H1 (cell line): ENCODE data around the gene USP30. TPM values are rescaled to one million over a fixed set of nuclear protein-coding genes. Genes with fewer than 3 reads are reported as not detected.

Experiments used
- CTCF ChIA-PET: fragments of 300-600 bp; sonication (Branson Sonifier 250); formaldehyde crosslinking; loops from one replicate; lab custom pipeline; 2021; ENCODE audit not compliant: partially characterized antibody; lab: Charles Lee
- POLR2A ChIA-PET: fragments of 300-600 bp; sonication (Branson Sonifier 250); formaldehyde crosslinking; loops from one replicate; lab custom pipeline; 2021; ENCODE audit warnings: inconsistent platforms; ENCODE audit not compliant: partially characterized antibody; lab: Charles Lee
- DNase-seq, 2 experiments: peaks; one replicate each; pipeline versions ENCODE4 v3.0.0 to v3.0.0-alpha.2; 2010 to 2022; ENCODE audit warnings: low spot score in 2 of 2, low read depth in 1 of 2, mixed read lengths in 1 of 2
- FAIRE-seq: peaks from 2 replicates; lab custom pipeline; 2011; peaks lifted over from hg19 to GRCh38; lab: Jason Lieb, UNC
- H2AFZ ChIP-seq: 2 replicates; pipeline ENCODE4 v1.8.1; 2012; ENCODE audit warnings: low read length, inconsistent platforms
- H2AK5ac ChIP-seq: 2 replicates; pipeline ENCODE4 v1.6.1; 2013; ENCODE audit warnings: low read depth, low read length
- H2BK120ac ChIP-seq: replicated peaks from 2 replicates; pipeline ENCODE3; 2013; ENCODE audit warnings: low read depth, low read length, inconsistent platforms
- H2BK12ac ChIP-seq: 2 replicates; pipeline ENCODE4 v1.6.1; 2013; ENCODE audit warnings: low read depth, low read length
- H2BK15ac ChIP-seq: 2 replicates; pipeline ENCODE4 v1.6.1; 2013; ENCODE audit warnings: low read length
- H2BK20ac ChIP-seq: 2 replicates; pipeline ENCODE4 v1.6.1; 2013; ENCODE audit warnings: low read length
- H2BK5ac ChIP-seq: 2 replicates; pipeline ENCODE4 v1.6.1; 2013; ENCODE audit warnings: low read depth, low read length
- H3K14ac ChIP-seq: 2 replicates; pipeline ENCODE4 v1.6.1; 2013; ENCODE audit warnings: inconsistent platforms; ENCODE audit not compliant: insufficient read length
- H3K18ac ChIP-seq: 2 replicates; pipeline ENCODE4 v1.6.1; 2013; ENCODE audit warnings: low read length; ENCODE audit errors: extremely low read depth
- H3K23ac ChIP-seq: 2 replicates; pipeline ENCODE4 v1.6.1; 2013; ENCODE audit warnings: inconsistent platforms; ENCODE audit not compliant: insufficient read length
- H3K23me2 ChIP-seq: 2 replicates; pipeline ENCODE4 v1.6.1; 2013; ENCODE audit warnings: low read depth, low read length
- H3K27ac ChIP-seq: 2 replicates; pipeline ENCODE4 v1.6.1; 2011; ENCODE audit warnings: low read depth, low read length, inconsistent platforms
- H3K27me3 ChIP-seq, 4 experiments: replicated peaks in 1 of 4; 1 replicate in 1 of 4; 2 replicates in 3 of 4; pipeline versions ENCODE4 v1.6.1 to v1.8.1; 2011 to 2013; ENCODE audit warnings: low read length in 3 of 4, mild to moderate bottlenecking in 3 of 4, inconsistent platforms in 2 of 4, mixed read lengths in 2 of 4, moderate library complexity in 1 of 4; ENCODE audit not compliant: control insufficient read depth in 3 of 4, insufficient read depth in 3 of 4; ENCODE audit errors: extremely low read depth in 1 of 4
- H3K36me3 ChIP-seq, 4 experiments: 2 replicates each; pipeline versions ENCODE4 v1.6.1 to v1.8.1; 2011 to 2013; ENCODE audit warnings: mild to moderate bottlenecking in 4 of 4, low read length in 3 of 4, moderate library complexity in 2 of 4, control low read depth in 1 of 4, inconsistent platforms in 1 of 4; ENCODE audit not compliant: insufficient read depth in 4 of 4, control insufficient read depth in 2 of 4
- H3K4ac ChIP-seq: replicated peaks from 2 replicates; pipeline ENCODE3; 2013; ENCODE audit warnings: low read length, low read depth, mixed read lengths, inconsistent platforms; ENCODE audit not compliant: insufficient read length
- H3K4me1 ChIP-seq, 4 experiments: replicated peaks in 1 of 4; 1 replicate in 1 of 4; 2 replicates in 3 of 4; pipeline versions ENCODE4 v1.6.1 to v1.8.1; 2011 to 2013; ENCODE audit warnings: low read length in 3 of 4, inconsistent platforms in 2 of 4, mixed read lengths in 1 of 4; ENCODE audit not compliant: insufficient read depth in 4 of 4, control insufficient read depth in 3 of 4
- H3K4me2 ChIP-seq, 2 experiments: 2 replicates each; pipeline versions ENCODE4 v1.6.1 to v1.8.1; 2011 to 2013; ENCODE audit warnings: low read depth in 2 of 2, low read length in 2 of 2, control low read depth in 1 of 2, inconsistent platforms in 1 of 2, mild to moderate bottlenecking in 1 of 2; ENCODE audit not compliant: insufficient read depth in 1 of 2
- H3K4me3 ChIP-seq, 4 experiments: fragments of 200-600, 300-600 bp in 1 of 4; sonication (generic), shearing (Covaris generic), sonication (Bioruptor Twin) in 1 of 4; 2 replicates each; pipeline versions ENCODE4 v1.5.1 to v1.8.1; 2011 to 2016; ENCODE audit warnings: low read length in 4 of 4, low read depth in 3 of 4, control low read depth in 2 of 4, inconsistent platforms in 2 of 4, mild to moderate bottlenecking in 2 of 4, mixed read lengths in 1 of 4, moderate library complexity in 1 of 4; ENCODE audit not compliant: insufficient read depth in 2 of 4; ENCODE audit errors: extremely low read depth in 1 of 4
- H3K56ac ChIP-seq: replicated peaks from 2 replicates; pipeline ENCODE3; 2013; ENCODE audit warnings: low read depth, mild to moderate bottlenecking, mixed read lengths, low read length, inconsistent platforms; ENCODE audit not compliant: insufficient read length
- H3K79me1 ChIP-seq: 2 replicates; pipeline ENCODE4 v1.6.1; 2013; ENCODE audit warnings: low read depth, low read length, control low read depth
- H3K79me2 ChIP-seq, 2 experiments: 2 replicates each; pipeline versions ENCODE4 v1.6.1 to v1.8.1; 2012 to 2013; ENCODE audit warnings: low read length in 2 of 2, mild to moderate bottlenecking in 2 of 2, inconsistent platforms in 1 of 2; ENCODE audit not compliant: insufficient read depth in 2 of 2, control insufficient read depth in 1 of 2
- H3K9ac ChIP-seq, 4 experiments: replicated peaks in 1 of 4; 1 replicate in 1 of 4; 2 replicates in 3 of 4; pipeline versions ENCODE4 v1.6.1 to v1.8.1; 2011 to 2013; ENCODE audit warnings: low read depth in 3 of 4, low read length in 3 of 4, control low read depth in 2 of 4, mild to moderate bottlenecking in 2 of 4, moderate library complexity in 2 of 4, inconsistent platforms in 1 of 4; ENCODE audit errors: extremely low read depth in 1 of 4
- H3K9me3 ChIP-seq, 2 experiments: 2 replicates each; pipeline versions ENCODE4 v1.6.1 to v1.8.1; 2012 to 2013; ENCODE audit warnings: mild to moderate bottlenecking in 2 of 2, moderate library complexity in 2 of 2, control low read depth in 1 of 2, inconsistent platforms in 1 of 2, low read depth in 1 of 2, low read length in 1 of 2, mixed read lengths in 1 of 2; ENCODE audit not compliant: insufficient read depth in 2 of 2
- H4K20me1 ChIP-seq, 2 experiments: replicated peaks in 1 of 2; 2 replicates each; pipeline versions ENCODE3 to v1.8.1; 2011 to 2013; ENCODE audit warnings: inconsistent platforms in 2 of 2, low read length in 2 of 2, mild to moderate bottlenecking in 1 of 2; ENCODE audit not compliant: insufficient read depth in 2 of 2, control insufficient read depth in 1 of 2
- H4K5ac ChIP-seq: 2 replicates; pipeline ENCODE4 v1.6.1; 2013; ENCODE audit warnings: low read length, low read depth, mixed read lengths, inconsistent platforms; ENCODE audit not compliant: insufficient read length
- H4K8ac ChIP-seq: 2 replicates; pipeline ENCODE4 v1.8.0; 2013; ENCODE audit warnings: mild to moderate bottlenecking, moderate library complexity, low read length, inconsistent platforms; ENCODE audit not compliant: insufficient read depth; ENCODE audit errors: extremely low read depth
- H4K91ac ChIP-seq: replicated peaks from 2 replicates; pipeline ENCODE3; 2013; ENCODE audit warnings: low read length, mixed read lengths, inconsistent platforms; ENCODE audit not compliant: insufficient read length
- BRCA1 ChIP-seq: IDR thresholded peaks from 2 replicates; pipeline ENCODE4 v1.6.1; 2012; ENCODE audit warnings: low read depth, low read length, improper control_type of control experiment
- CREB1 ChIP-seq: IDR thresholded peaks from 2 replicates; pipeline ENCODE4 v1.6.1; 2012; ENCODE audit warnings: inconsistent platforms
- EGR1 ChIP-seq: IDR thresholded peaks from 2 replicates; pipeline ENCODE4 v1.6.1; 2011; ENCODE audit warnings: low read depth, low read length, borderline replicate concordance
- SIN3A ChIP-seq, 2 experiments: IDR thresholded peaks in 1 of 2; conservative IDR thresholded peaks in 1 of 2; 2 replicates each; pipeline ENCODE4 v1.6.1; 2011 to 2012; ENCODE audit warnings: low read length in 2 of 2, improper control_type of control experiment in 1 of 2, low read depth in 1 of 2, mild to moderate bottlenecking in 1 of 2
- SP4 ChIP-seq: IDR thresholded peaks from 2 replicates; pipeline ENCODE4 v1.6.1; 2012; ENCODE audit warnings: low read length, inconsistent platforms
- TBP ChIP-seq: IDR thresholded peaks from 2 replicates; pipeline ENCODE4 v1.6.1; 2011; ENCODE audit warnings: low read depth, low read length, improper control_type of control experiment
- WGBS, 2 experiments: shearing (Covaris generic) in 1 of 2; methylation state at CpG; one replicate each; pipeline versions ENCODE4 v1.1.6 to v1.1.7; 2013 to 2015; ENCODE audit warnings: low lambda C conversion rate in 2 of 2, mixed read lengths in 2 of 2, inconsistent platforms in 1 of 2, low coverage in 1 of 2, missing lambda C conversion rate in 1 of 2; ENCODE audit not compliant: insufficient replicate concordance in 2 of 2, insufficient coverage in 1 of 2, insufficient read length in 1 of 2; ENCODE audit errors: extremely low coverage in 1 of 2, missing lambda C conversion rate in 1 of 2; 5-methylcytosine and 5-hydroxymethylcytosine counted together
- polyA plus RNA-seq, 7 experiments: library from polyadenylated mRNA; depleted of rRNA in 3 of 7; stranded (reverse) in 5 of 7; unstranded in 2 of 7; fragments of >200 nt in 5 of 7; fragments of 200-250 nt in 2 of 7; gene quantifications; 1 replicate in 5 of 7; 2 replicates in 1 of 7; 4 replicates in 1 of 7; pipeline versions ENCODE4 v1.2.1 to v1.2.3, GENCODE V29; 2011 to 2013; ENCODE audit warnings: missing spikeins in 2 of 7, mixed read lengths in 2 of 7
- total RNA-seq: library from RNA; stranded (reverse); fragmentation: NEBNext Ultra II Directional; extraction: Animal tissue kit (Norgen Biotek cat#: 25700); gene quantifications from 2 replicates; pipeline ENCODE4 v1.2.1, GENCODE V29; 2021

USP30 gene
- total and polyA plus RNA-seq, 2 of the 8 experiments (the other 6 are each of a cell fraction or from before 2014, with no cell fraction given) = 7.0 to 12.2 TPM

DNA sequence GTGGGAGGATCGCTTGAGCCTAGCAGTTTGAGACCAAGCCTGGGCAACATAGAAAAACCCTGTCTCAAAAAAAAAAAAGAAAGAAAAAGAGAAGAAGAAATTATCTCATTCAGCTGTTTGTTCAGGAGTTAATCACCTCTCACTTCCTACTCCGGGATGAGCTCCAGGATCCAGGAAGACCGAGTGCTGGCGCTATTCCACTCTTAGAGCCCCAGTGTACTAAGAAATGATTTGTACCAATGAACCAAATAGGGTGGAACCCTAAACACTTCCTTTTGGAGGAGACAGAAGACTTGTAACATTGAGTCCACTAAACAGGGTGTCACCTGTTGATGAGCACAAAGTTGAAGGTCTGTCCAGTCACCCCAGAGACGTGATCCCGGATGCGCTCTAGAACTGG lies 37.3 kb downstream of the USP30 start:
- Histone ChIP-seq H3K79me1 (no peaks in the 10 kb centered on the region; the same call in 1 of the 2 replicates), H3K14ac (no peak overlapping the region), H3K4me2 (no peak overlapping the region), H2BK12ac (no peak overlapping the region), H3K18ac (no peak overlapping the region), H2AK5ac (no peak overlapping the region), H3K27me3 (peaks cover 0 to 8% (median 5%) of the 10 kb centered on the region in 4 experiments; a peak in 5 of 7 replicates), H4K8ac (no peak overlapping the region), H3K56ac (no peak overlapping the region), H3K27ac (no peak overlapping the region), H3K4me1 (peaks cover 0 to 7% (median 2%) of the 10 kb centered on the region in 4 experiments; a peak in 2 of 7 replicates), H3K23me2 (0 out of 2 replicates have a peak, but pooled peaks cover 3% of the 10 kb centered on the region), H4K91ac (no peak overlapping the region), H2AFZ (no peak overlapping the region), H3K23ac (no peak overlapping the region), H3K4ac (no peak overlapping the region)
- CTCF ChIA-PET = no interaction called here
- TF ChIP-seq CREB1 (no peak), SIN3A (conservative IDR thresholded peaks at IDR 0.05 in 1 of 2, IDR thresholded peaks at IDR 0.05 in 1 of 2; ENCODE audit: low read depth in 1 of 2, low read length in 2 of 2) (no peak), EGR1 (no peak), BRCA1 (no peak), SP4 (no peak), TBP (no peak)
- TF ChIP-seq, all 59 proteins: peak for 0
- H2BK120ac ChIP-seq = no peak overlapping the region
- no peak overlapping the region for H3K4me3 ChIP-seq
- no peak overlapping the region for H3K9ac ChIP-seq
- no peaks in the 10 kb centered on the region for H3K9me3 ChIP-seq
- no peak for FAIRE-seq
- no peak overlapping the region for H2BK20ac ChIP-seq
- DNase-seq = no peak
- no peak overlapping the region for H2BK5ac ChIP-seq
- POLR2A ChIA-PET = interaction anchor here (1.3 kb wide), 1 partner anchor 12 kb away, joined by 3 read pairs; no protein-coding TSS in a partner anchor
- H3K79me2 ChIP-seq = peaks cover 0 to 4% of the 10 kb centered on the region in 2 experiments; a peak in 1 of 4 replicates
- H2BK15ac ChIP-seq = no peak overlapping the region
- WGBS, 2 experiments = 97% methylated on average over 7 of the region's 7 CpGs; no CpG with 5 or more reads in 1 of the 2 experiments
- H4K5ac ChIP-seq = no peak overlapping the region
- H3K36me3 ChIP-seq = peaks cover 0 to 19% (median 4%) of the 10 kb centered on the region in 4 experiments; a peak in 7 of 8 replicates
- H4K20me1 ChIP-seq = peaks cover 0 to 1% of the 10 kb centered on the region in 2 experiments
